Prostate gland (tissue), 2 donors: ENCODE results near the gene UBE4B.

Experiments used
- CTCF ChIP-seq, 4 experiments: fragments of 200-600 bp in 2 of 4; fragments of 450-650 bp in 2 of 4; sonication (generic) in 2 of 4; IDR thresholded peaks; 1 replicate in 3 of 4; 2 replicates in 1 of 4; pipeline ENCODE4 v1.5.1; 2016 to 2019; ENCODE audit warnings: antibody characterized with exemption in 4 of 4, mild to moderate bottlenecking in 2 of 4, moderate library complexity in 2 of 4
- POLR2A ChIP-seq: fragments of 450-650 bp; IDR thresholded peaks from one replicate; pipeline ENCODE4 v1.6.1; 2016; ENCODE audit warnings: antibody characterized with exemption, mild to moderate bottlenecking
- POLR2AphosphoS5 ChIP-seq: sonication (generic); formaldehyde crosslinking; IDR thresholded peaks from one replicate; pipeline ENCODE4 v1.6.1; 2017; ENCODE audit warnings: antibody characterized with exemption

DNA sequence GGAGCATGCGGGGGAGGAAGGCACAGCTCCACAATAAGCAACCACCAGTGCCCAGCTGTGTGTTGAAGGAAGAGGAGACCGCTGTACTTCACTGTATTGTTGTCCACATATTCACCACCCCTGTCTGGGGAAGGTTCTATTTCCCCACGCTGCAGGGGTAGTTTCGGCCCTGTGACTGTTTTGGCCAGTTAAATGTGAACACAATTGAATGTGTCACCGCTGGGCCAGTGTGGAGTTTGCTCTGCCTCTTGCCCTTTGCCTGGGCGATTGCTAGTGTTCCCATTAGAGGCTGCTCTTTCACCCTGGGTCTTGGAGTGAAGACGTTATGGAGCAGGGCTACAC is 32.6 kb downstream of the UBE4B start:
- TF ChIP-seq CTCF (IDR thresholded peaks at IDR 0.05), result no peak
- TF ChIP-seq POLR2AphosphoS5, result no peak
- no peak for TF ChIP-seq POLR2A
